Fibroblast of lung (primary cell): ENCODE data around the gene PLCL1.

Experiments used
- EZH2 ChIP-seq: IDR thresholded peaks from 2 replicates; pipeline ENCODE4 v1.5.1; 2012; ENCODE audit warnings: low read length, control low read depth, mild to moderate bottlenecking; ENCODE audit errors: missing control alignments
- TF ChIP-seq, protein P1 (sequence below), 2 donors: IDR thresholded peaks in 1 of 2; conservative IDR thresholded peaks in 1 of 2; 1 replicate in 1 of 2; 2 replicates in 1 of 2; pipeline ENCODE4 v1.5.1; 2011 to 2012; ENCODE audit warnings: low read length in 2 of 2, control low read depth in 1 of 2, inconsistent platforms in 1 of 2, low read depth in 1 of 2, mild to moderate bottlenecking in 1 of 2

DNA sequence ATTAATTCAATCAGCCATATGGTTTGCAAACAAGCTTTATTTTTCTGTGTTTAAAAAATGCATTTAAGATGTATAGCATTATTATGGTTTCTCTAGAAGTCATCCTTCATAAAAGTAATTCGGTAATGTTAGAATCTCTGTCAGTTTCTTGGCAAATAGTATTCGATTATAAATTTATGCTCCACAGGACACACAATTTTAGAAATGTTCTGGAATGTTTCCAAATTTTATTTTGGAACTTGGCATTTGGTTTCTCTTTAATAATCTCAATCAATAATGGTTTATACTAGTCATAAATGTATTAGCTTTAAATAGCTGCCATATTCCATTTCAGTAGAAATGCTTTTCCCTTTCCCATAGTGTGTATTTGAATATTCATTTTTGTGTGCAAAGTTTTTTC lies 156.4 kb downstream of the PLCL1 start:
- TF ChIP-seq, protein P1, sequence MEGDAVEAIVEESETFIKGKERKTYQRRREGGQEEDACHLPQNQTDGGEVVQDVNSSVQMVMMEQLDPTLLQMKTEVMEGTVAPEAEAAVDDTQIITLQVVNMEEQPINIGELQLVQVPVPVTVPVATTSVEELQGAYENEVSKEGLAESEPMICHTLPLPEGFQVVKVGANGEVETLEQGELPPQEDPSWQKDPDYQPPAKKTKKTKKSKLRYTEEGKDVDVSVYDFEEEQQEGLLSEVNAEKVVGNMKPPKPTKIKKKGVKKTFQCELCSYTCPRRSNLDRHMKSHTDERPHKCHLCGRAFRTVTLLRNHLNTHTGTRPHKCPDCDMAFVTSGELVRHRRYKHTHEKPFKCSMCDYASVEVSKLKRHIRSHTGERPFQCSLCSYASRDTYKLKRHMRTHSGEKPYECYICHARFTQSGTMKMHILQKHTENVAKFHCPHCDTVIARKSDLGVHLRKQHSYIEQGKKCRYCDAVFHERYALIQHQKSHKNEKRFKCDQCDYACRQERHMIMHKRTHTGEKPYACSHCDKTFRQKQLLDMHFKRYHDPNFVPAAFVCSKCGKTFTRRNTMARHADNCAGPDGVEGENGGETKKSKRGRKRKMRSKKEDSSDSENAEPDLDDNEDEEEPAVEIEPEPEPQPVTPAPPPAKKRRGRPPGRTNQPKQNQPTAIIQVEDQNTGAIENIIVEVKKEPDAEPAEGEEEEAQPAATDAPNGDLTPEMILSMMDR (conservative IDR thresholded peaks at IDR 0.05 in 1 of 2, IDR thresholded peaks at IDR 0.05 in 1 of 2; ENCODE audit: low read depth in 1 of 2, low read length in 2 of 2): no peak
- TF ChIP-seq EZH2: no peak
